ENCODE measurements around the gene PLEKHS1.

Gene PLEKHS1

GRCh38 chr10:113782367-113782766, 30.9 kb downstream of the PLEKHS1 start:
- Histone ChIP-seq H2BK12ac (ENCODE audit: low read length) (no peak overlapping the region), H2BK15ac (ENCODE audit: low read length) (no peak overlapping the region), H4K91ac (ENCODE audit: low read depth, low read length, poor library complexity) (no peak overlapping the region), H2BK5ac (ENCODE audit: low read length) (no peak overlapping the region), H3K9me3 (replicated peaks in 1 of 2; ENCODE audit: control insufficient read depth in 2 of 2, insufficient read depth in 1 of 2, low read depth in 1 of 2, low read length in 2 of 2) (no peaks in the 10 kb centered on the region), H3K79me1 (ENCODE audit: low read depth, low read length) (no peaks in the 10 kb centered on the region), H3K27ac (replicated peaks; ENCODE audit: low read length) (no peak overlapping the region), H3K4ac (ENCODE audit: low read length) (no peak overlapping the region), H2BK120ac (ENCODE audit: low read depth, low read length) (no peak overlapping the region), H3K18ac (ENCODE audit: low read length) (no peak overlapping the region), H3K4me2 (ENCODE audit: insufficient read depth, low read length, poor library complexity, severe bottlenecking) (no peak overlapping the region), H3K14ac (ENCODE audit: low read length) (no peak overlapping the region), H3K4me1 (ENCODE audit: control insufficient read depth in 2 of 2, insufficient read depth in 1 of 2, low read depth in 1 of 2, low read length in 2 of 2) (no peaks in the 10 kb centered on the region), H2AFZ (ENCODE audit: low read length) (no peak overlapping the region), H3K27me3 (ENCODE audit: control insufficient read depth in 3 of 3, insufficient read depth in 3 of 3, low read depth in 1 of 3, low read length in 3 of 3) (peaks cover 0 to 6% (median 0%) of the 10 kb centered on the region in 3 experiments), H3K9ac (ENCODE audit: low read depth, low read length, poor library complexity) (no peak overlapping the region), H3K4me3 (ENCODE audit: low read length in 2 of 2) (no peak overlapping the region), H4K8ac (ENCODE audit: low read depth, low read length) (no peak overlapping the region), H2AK5ac (ENCODE audit: low read depth, low read length) (no peak overlapping the region), H3K23ac (ENCODE audit: low read depth, low read length, poor library complexity) (no peak overlapping the region), H3K36me3 (replicated peaks in 1 of 2; ENCODE audit: control insufficient read depth in 2 of 2, insufficient read depth in 2 of 2, low read length in 2 of 2) (no peaks in the 10 kb centered on the region)
- WGBS, 2 donors (ENCODE audit: extremely low coverage in 2 of 2, insufficient read length in 2 of 2, insufficient replicate concordance in 1 of 2): no CpG with 5 or more reads among the region's 14 CpGs
- no peak for DNase-seq (ENCODE audit: low spot score)

- Histone ChIP-seq H2BK5ac (ENCODE audit: low read length) (no peak overlapping the region), H2BK15ac (ENCODE audit: low read length) (no peak overlapping the region), H3K9ac (ENCODE audit: low read depth, low read length, poor library complexity) (no peak overlapping the region), H3K4me3 (ENCODE audit: low read length in 2 of 2) (no peak overlapping the region), H3K4me1 (ENCODE audit: control insufficient read depth in 2 of 2, insufficient read depth in 1 of 2, low read depth in 1 of 2, low read length in 2 of 2) (no peaks in the 10 kb centered on the region), H3K9me3 (replicated peaks in 1 of 2; ENCODE audit: control insufficient read depth in 2 of 2, insufficient read depth in 1 of 2, low read depth in 1 of 2, low read length in 2 of 2) (no peaks in the 10 kb centered on the region), H3K18ac (ENCODE audit: low read length) (no peak overlapping the region), H2AK5ac (ENCODE audit: low read depth, low read length) (no peak overlapping the region), H2BK12ac (ENCODE audit: low read length) (no peak overlapping the region), H2AFZ (ENCODE audit: low read length) (no peak overlapping the region), H3K27ac (replicated peaks; ENCODE audit: low read length) (no peak overlapping the region), H4K91ac (ENCODE audit: low read depth, low read length, poor library complexity) (no peak overlapping the region), H3K4ac (ENCODE audit: low read length) (no peak overlapping the region), H3K23ac (ENCODE audit: low read depth, low read length, poor library complexity) (no peak overlapping the region), H3K4me2 (ENCODE audit: insufficient read depth, low read length, poor library complexity, severe bottlenecking) (no peak overlapping the region), H4K8ac (ENCODE audit: low read depth, low read length) (no peak overlapping the region), H3K36me3 (replicated peaks in 1 of 2; ENCODE audit: control insufficient read depth in 2 of 2, insufficient read depth in 2 of 2, low read length in 2 of 2) (no peaks in the 10 kb centered on the region), H3K27me3 (ENCODE audit: control insufficient read depth in 3 of 3, insufficient read depth in 3 of 3, low read depth in 1 of 3, low read length in 3 of 3) (peaks cover 0 to 6% (median 0%) of the 10 kb centered on the region in 3 experiments), H2BK120ac (ENCODE audit: low read depth, low read length) (no peak overlapping the region), H3K79me1 (ENCODE audit: low read depth, low read length) (no peaks in the 10 kb centered on the region), H3K14ac (ENCODE audit: low read length) (no peak overlapping the region)
- no CpG with 5 or more reads among the region's 8 CpGs for WGBS, 2 donors (ENCODE audit: extremely low coverage in 2 of 2, insufficient read length in 2 of 2, insufficient replicate concordance in 1 of 2)
- DNase-seq (ENCODE audit: low spot score): no peak
Measured at GRCh38 chr10:113782986-113783704, 31.7 kb downstream of the PLEKHS1 start.

GRCh38 chr10:113788604-113789083, 37.2 kb downstream of the PLEKHS1 start:
- no peak overlapping the region for H3K23ac ChIP-seq (ENCODE audit: low read depth, low read length, poor library complexity)
- H3K9ac ChIP-seq (ENCODE audit: low read depth, low read length, poor library complexity): no peak overlapping the region
- no peak overlapping the region for H3K4me2 ChIP-seq (ENCODE audit: insufficient read depth, low read length, poor library complexity, severe bottlenecking)
- H3K27ac ChIP-seq (replicated peaks; ENCODE audit: low read length): no peak overlapping the region
- no peak overlapping the region for H3K14ac ChIP-seq (ENCODE audit: low read length)
- WGBS, 2 donors (ENCODE audit: extremely low coverage in 2 of 2, insufficient read length in 2 of 2, insufficient replicate concordance in 1 of 2): no CpG with 5 or more reads among the region's 9 CpGs
- H3K36me3 ChIP-seq (replicated peaks in 1 of 2; ENCODE audit: control insufficient read depth in 2 of 2, insufficient read depth in 2 of 2, low read length in 2 of 2): no peaks in the 10 kb centered on the region
- H4K8ac ChIP-seq (ENCODE audit: low read depth, low read length): no peak overlapping the region
- no peak overlapping the region for H2BK15ac ChIP-seq (ENCODE audit: low read length)
- no peak overlapping the region for H2BK5ac ChIP-seq (ENCODE audit: low read length)
- no peak overlapping the region for H3K4me3 ChIP-seq (ENCODE audit: low read length in 2 of 2)
- no peak overlapping the region for H2AK5ac ChIP-seq (ENCODE audit: low read depth, low read length)
- no peak overlapping the region for H4K91ac ChIP-seq (ENCODE audit: low read depth, low read length, poor library complexity)
- DNase-seq (ENCODE audit: low spot score): no peak
- H2AFZ ChIP-seq (ENCODE audit: low read length): peak overlapping the region; percentile 6
- H3K18ac ChIP-seq (ENCODE audit: low read length): no peak overlapping the region
- no peaks in the 10 kb centered on the region for H3K79me1 ChIP-seq (ENCODE audit: low read depth, low read length)
- no peak overlapping the region for H2BK120ac ChIP-seq (ENCODE audit: low read depth, low read length)
- H3K4me1 ChIP-seq (ENCODE audit: control insufficient read depth in 2 of 2, insufficient read depth in 1 of 2, low read depth in 1 of 2, low read length in 2 of 2): peaks cover 0 to 1% of the 10 kb centered on the region in 2 donors
- H3K27me3 ChIP-seq (ENCODE audit: control insufficient read depth in 3 of 3, insufficient read depth in 3 of 3, low read depth in 1 of 3, low read length in 3 of 3): peaks cover 0 to 13% (median 0%) of the 10 kb centered on the region in 3 experiments
- no peaks in the 10 kb centered on the region for H3K9me3 ChIP-seq (replicated peaks in 1 of 2; ENCODE audit: control insufficient read depth in 2 of 2, insufficient read depth in 1 of 2, low read depth in 1 of 2, low read length in 2 of 2)
- no peak overlapping the region for H3K4ac ChIP-seq (ENCODE audit: low read length)
- no peak overlapping the region for H2BK12ac ChIP-seq (ENCODE audit: low read length)

GRCh38 chr10:113791691-113792090, 40.2 kb downstream of the PLEKHS1 start:
- Histone ChIP-seq H3K9ac (ENCODE audit: low read depth, low read length, poor library complexity) (no peak overlapping the region), H3K27me3 (ENCODE audit: control insufficient read depth in 3 of 3, insufficient read depth in 3 of 3, low read depth in 1 of 3, low read length in 3 of 3) (peaks cover 0 to 24% (median 0%) of the 10 kb centered on the region in 3 experiments), H3K4me2 (ENCODE audit: insufficient read depth, low read length, poor library complexity, severe bottlenecking) (no peak overlapping the region), H3K79me1 (ENCODE audit: low read depth, low read length) (no peaks in the 10 kb centered on the region), H3K18ac (ENCODE audit: low read length) (no peak overlapping the region), H3K27ac (replicated peaks; ENCODE audit: low read length) (no peak overlapping the region), H2BK120ac (ENCODE audit: low read depth, low read length) (no peak overlapping the region), H3K4ac (ENCODE audit: low read length) (no peak overlapping the region), H3K4me3 (ENCODE audit: low read length in 2 of 2) (no peak overlapping the region), H3K23ac (ENCODE audit: low read depth, low read length, poor library complexity) (no peak overlapping the region), H3K9me3 (replicated peaks in 1 of 2; ENCODE audit: control insufficient read depth in 2 of 2, insufficient read depth in 1 of 2, low read depth in 1 of 2, low read length in 2 of 2) (no peaks in the 10 kb centered on the region), H2BK12ac (ENCODE audit: low read length) (no peak overlapping the region), H3K14ac (ENCODE audit: low read length) (no peak overlapping the region), H4K8ac (ENCODE audit: low read depth, low read length) (no peak overlapping the region), H2BK5ac (ENCODE audit: low read length) (no peak overlapping the region), H2AFZ (ENCODE audit: low read length) (no peak overlapping the region), H2AK5ac (ENCODE audit: low read depth, low read length) (no peak overlapping the region), H3K4me1 (ENCODE audit: control insufficient read depth in 2 of 2, insufficient read depth in 1 of 2, low read depth in 1 of 2, low read length in 2 of 2) (peaks cover 0 to 1% of the 10 kb centered on the region in 2 donors), H2BK15ac (ENCODE audit: low read length) (no peak overlapping the region), H4K91ac (ENCODE audit: low read depth, low read length, poor library complexity) (no peak overlapping the region), H3K36me3 (replicated peaks in 1 of 2; ENCODE audit: control insufficient read depth in 2 of 2, insufficient read depth in 2 of 2, low read length in 2 of 2) (no peaks in the 10 kb centered on the region)
- DNase-seq (ENCODE audit: low spot score): no peak
- no CpG with 5 or more reads among the region's 2 CpGs for WGBS, 2 donors (ENCODE audit: extremely low coverage in 2 of 2, insufficient read length in 2 of 2, insufficient replicate concordance in 1 of 2)
